Measurements from ENCODE around the gene SUSD4. TPM values are rescaled to one million over a fixed set of nuclear protein-coding genes. Genes with fewer than 3 reads are reported as not detected.

Gene SUSD4
- total RNA-seq, 3 donors from 2014 or later: 0.64 to 16.7 (median 14.9) TPM

GRCh38 chr1:223207293-223208066, 156.5 kb downstream of the SUSD4 start:
- Histone ChIP-seq H3K9me3 (no peaks in the 10 kb centered on the region), H3K27ac (no peak overlapping the region), H3K36me3 (no peaks in the 10 kb centered on the region), H3K27me3 (no peaks in the 10 kb centered on the region), H3K4me1 (no peaks in the 10 kb centered on the region), H3K4me3 (no peak overlapping the region)
- intact Hi-C loops (cut with DNase I; ENCODE audit: low total_unique reads): loop anchor here (5.0 kb wide), 1 partner anchor 1020 kb away; no protein-coding TSS in a partner anchor
- no peak for DNase-seq (ENCODE audit: low spot score in 2 of 2)
- TF ChIP-seq POLR2AphosphoS5 (IDR thresholded peaks at IDR 0.05): no peak

GRCh38 chr1:223204424-223204823, 159.6 kb downstream of the SUSD4 start:
- H3K9me3 ChIP-seq: no peaks in the 10 kb centered on the region
- H3K4me1 ChIP-seq: no peaks in the 10 kb centered on the region
- no peak overlapping the region for H3K4me3 ChIP-seq
- intact Hi-C loops (cut with DNase I; ENCODE audit: low total_unique reads): no loop called here
- DNase-seq (ENCODE audit: low spot score in 2 of 2): no peak
- H3K36me3 ChIP-seq: no peaks in the 10 kb centered on the region
- H3K27ac ChIP-seq: no peak overlapping the region
- no peaks in the 10 kb centered on the region for H3K27me3 ChIP-seq
- no peak for TF ChIP-seq POLR2AphosphoS5 (IDR thresholded peaks at IDR 0.05)
- no peak for TF ChIP-seq CTCF (IDR thresholded peaks at IDR 0.05)
- no peak for TF ChIP-seq POLR2A (IDR thresholded peaks at IDR 0.05)

- no peak for DNase-seq (ENCODE audit: low spot score in 2 of 2)
- Histone ChIP-seq H3K36me3 (no peaks in the 10 kb centered on the region), H3K4me1 (no peaks in the 10 kb centered on the region), H3K27ac (no peak overlapping the region), H3K4me3 (no peak overlapping the region), H3K9me3 (no peaks in the 10 kb centered on the region), H3K27me3 (no peaks in the 10 kb centered on the region)
- intact Hi-C loops (cut with DNase I; ENCODE audit: low total_unique reads): no loop called here
- TF ChIP-seq POLR2AphosphoS5 (IDR thresholded peaks at IDR 0.05) (no peak), CTCF (IDR thresholded peaks at IDR 0.05) (no peak), POLR2A (IDR thresholded peaks at IDR 0.05) (no peak)
Measured at GRCh38 chr1:223203694-223204093, 160.3 kb downstream of the SUSD4 start.

GRCh38 chr1:223203034-223203408, 161.0 kb downstream of the SUSD4 start:
- no peaks in the 10 kb centered on the region for H3K27me3 ChIP-seq
- no peaks in the 10 kb centered on the region for H3K36me3 ChIP-seq
- H3K9me3 ChIP-seq: no peaks in the 10 kb centered on the region
- intact Hi-C loops (cut with DNase I; ENCODE audit: low total_unique reads): no loop called here
- TF ChIP-seq POLR2AphosphoS5 (IDR thresholded peaks at IDR 0.05): no peak
- no peak for TF ChIP-seq CTCF (IDR thresholded peaks at IDR 0.05)
- no peak for TF ChIP-seq POLR2A (IDR thresholded peaks at IDR 0.05)
- H3K27ac ChIP-seq: no peak overlapping the region
- no peak overlapping the region for H3K4me3 ChIP-seq
- DNase-seq (ENCODE audit: low spot score in 2 of 2): no peak
- no peaks in the 10 kb centered on the region for H3K4me1 ChIP-seq

- no peak for TF ChIP-seq CTCF (IDR thresholded peaks at IDR 0.05)
- no peak for TF ChIP-seq POLR2AphosphoS5 (IDR thresholded peaks at IDR 0.05)
- no peak for TF ChIP-seq POLR2A (IDR thresholded peaks at IDR 0.05)
- Histone ChIP-seq H3K9me3 (no peaks in the 10 kb centered on the region), H3K27me3 (no peaks in the 10 kb centered on the region), H3K4me3 (no peak overlapping the region), H3K4me1 (no peaks in the 10 kb centered on the region), H3K36me3 (no peaks in the 10 kb centered on the region), H3K27ac (no peak overlapping the region)
- DNase-seq (ENCODE audit: low spot score in 2 of 2): no peak
- intact Hi-C loops (cut with DNase I; ENCODE audit: low total_unique reads): no loop called here
Measured at GRCh38 chr1:223202376-223203033, 161.5 kb downstream of the SUSD4 start.
